Left ventricle myocardium inferior (tissue), 1 donor: ENCODE measurements around the gene LOXHD1. TPM values are rescaled to one million over a fixed set of nuclear protein-coding genes. Genes with fewer than 3 reads are reported as not detected.

Source experiments
- DNase-seq: peaks from one replicate; pipeline ENCODE4 v3.0.0-alpha.2; 2020
- H3K27ac ChIP-seq: fragments of 200-600 bp; replicated peaks from 2 replicates; pipeline ENCODE4 v1.8.0; 2021
- H3K27me3 ChIP-seq: fragments of 200-600 bp; 2 replicates; pipeline ENCODE4 v1.8.0; 2021; ENCODE audit warnings: low read depth
- H3K36me3 ChIP-seq: fragments of 200-600 bp; 2 replicates; pipeline ENCODE4 v1.8.0; 2021
- H3K4me1 ChIP-seq: fragments of 200-600 bp; 2 replicates; pipeline ENCODE4 v1.8.0; 2021
- H3K4me3 ChIP-seq: fragments of 200-600 bp; 2 replicates; pipeline ENCODE4 v1.8.0; 2021; ENCODE audit warnings: mild to moderate bottlenecking, moderate library complexity
- H3K9me3 ChIP-seq: fragments of 200-600 bp; replicated peaks from 2 replicates; pipeline ENCODE4 v1.8.0; 2021
- intact Hi-C: fragments of 100-400 bp; cut with micrococcal nuclease; formaldehyde crosslinking; loops from one replicate; pipeline ENCODE4 v1.11.0; 2022
- total RNA-seq: library from RNA; stranded (reverse); fragmentation: NEBNext Ultra II Directional; extraction: Animal tissue kit (Norgen Biotek cat#: 25700); gene quantifications from one replicate; pipeline ENCODE4 v1.2.1, GENCODE V29; 2021
- TF ChIP-seq, protein P1 (sequence below): fragments of 200-600 bp; IDR thresholded peaks from 2 replicates; pipeline ENCODE4 v1.8.0; 2021; ENCODE audit warnings: antibody characterized with exemption, mild to moderate bottlenecking, borderline replicate concordance
- donor health status: DM: no; HTN: yes; CAD: no; lungs with severe emphysema.

The LOXHD1 gene
- total RNA-seq, 1 donor from 2014 or later: 0.49 TPM

DNA sequence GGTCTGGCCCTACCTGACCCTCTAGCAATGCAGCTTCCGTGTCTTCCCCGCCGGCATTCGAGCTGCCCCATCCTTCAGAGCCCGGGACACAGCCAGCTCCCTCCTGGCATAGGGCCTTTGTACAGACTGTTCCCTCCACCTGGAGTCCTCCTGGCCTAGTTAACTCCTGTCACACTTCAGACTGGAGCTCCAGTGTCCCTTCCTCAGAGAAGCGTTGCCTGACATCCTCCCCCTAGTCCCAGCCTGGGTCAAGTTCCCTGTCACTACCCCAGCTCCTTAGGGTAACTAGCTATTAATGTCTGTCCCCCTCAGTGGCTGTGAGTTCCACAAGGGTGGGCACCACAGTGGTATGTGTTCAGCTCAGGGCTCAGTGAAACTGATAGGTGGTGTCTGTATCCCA lies 45.5 kb upstream of the LOXHD1 start:
- no peaks in the 10 kb centered on the region for H3K36me3 ChIP-seq
- H3K27ac ChIP-seq: no peak overlapping the region
- no peaks in the 10 kb centered on the region for H3K4me1 ChIP-seq
- no peaks in the 10 kb centered on the region for H3K9me3 ChIP-seq
- intact Hi-C loops: no loop called here
- no peak for DNase-seq
- no peak overlapping the region for H3K4me3 ChIP-seq
- H3K27me3 ChIP-seq: no peaks in the 10 kb centered on the region
- TF ChIP-seq, protein P1, sequence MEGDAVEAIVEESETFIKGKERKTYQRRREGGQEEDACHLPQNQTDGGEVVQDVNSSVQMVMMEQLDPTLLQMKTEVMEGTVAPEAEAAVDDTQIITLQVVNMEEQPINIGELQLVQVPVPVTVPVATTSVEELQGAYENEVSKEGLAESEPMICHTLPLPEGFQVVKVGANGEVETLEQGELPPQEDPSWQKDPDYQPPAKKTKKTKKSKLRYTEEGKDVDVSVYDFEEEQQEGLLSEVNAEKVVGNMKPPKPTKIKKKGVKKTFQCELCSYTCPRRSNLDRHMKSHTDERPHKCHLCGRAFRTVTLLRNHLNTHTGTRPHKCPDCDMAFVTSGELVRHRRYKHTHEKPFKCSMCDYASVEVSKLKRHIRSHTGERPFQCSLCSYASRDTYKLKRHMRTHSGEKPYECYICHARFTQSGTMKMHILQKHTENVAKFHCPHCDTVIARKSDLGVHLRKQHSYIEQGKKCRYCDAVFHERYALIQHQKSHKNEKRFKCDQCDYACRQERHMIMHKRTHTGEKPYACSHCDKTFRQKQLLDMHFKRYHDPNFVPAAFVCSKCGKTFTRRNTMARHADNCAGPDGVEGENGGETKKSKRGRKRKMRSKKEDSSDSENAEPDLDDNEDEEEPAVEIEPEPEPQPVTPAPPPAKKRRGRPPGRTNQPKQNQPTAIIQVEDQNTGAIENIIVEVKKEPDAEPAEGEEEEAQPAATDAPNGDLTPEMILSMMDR: no peak

DNA sequence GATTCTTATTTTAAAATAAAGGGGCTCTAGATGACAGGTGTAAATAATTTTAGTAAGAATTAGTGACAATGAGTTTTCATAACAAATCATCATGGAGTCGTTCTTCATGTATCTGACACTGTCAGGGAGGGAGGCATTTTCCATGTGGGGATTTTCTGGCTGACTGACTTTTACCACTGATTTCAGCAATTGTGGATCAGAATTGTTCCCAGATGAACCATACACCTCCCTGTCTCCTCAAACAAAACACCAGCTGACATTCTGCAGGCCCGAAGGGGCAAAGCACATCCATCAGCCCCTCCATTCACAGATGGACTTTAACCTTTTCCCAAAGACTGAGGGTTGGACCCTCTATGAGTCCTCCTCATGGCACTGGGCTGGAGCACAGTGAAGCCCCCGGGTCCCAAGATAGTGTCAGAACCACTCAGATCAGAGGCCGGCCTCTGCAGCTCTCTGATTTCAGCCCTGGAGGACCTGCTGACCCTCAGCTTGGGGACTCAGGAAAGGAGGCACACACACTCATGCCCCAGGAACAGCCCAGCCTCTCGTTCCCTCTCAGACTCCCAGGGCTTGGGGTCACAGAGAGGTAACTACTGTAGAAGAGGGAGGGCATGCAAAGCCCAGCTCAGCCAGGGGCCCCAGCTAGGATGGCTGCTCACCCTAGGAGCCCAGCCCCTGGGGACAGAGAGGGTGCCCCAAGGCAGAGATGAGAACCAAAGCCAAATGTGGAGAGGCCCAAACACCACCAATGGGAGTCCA lies 43.2 kb upstream of the LOXHD1 start:
- no peak for DNase-seq
- Histone ChIP-seq H3K36me3 (no peaks in the 10 kb centered on the region), H3K27me3 (no peaks in the 10 kb centered on the region), H3K9me3 (no peaks in the 10 kb centered on the region), H3K27ac (no peak overlapping the region), H3K4me1 (peaks cover 12% of the 10 kb centered on the region), H3K4me3 (no peak overlapping the region)
- TF ChIP-seq, protein P1: no peak
- intact Hi-C loops: no loop called here

DNA sequence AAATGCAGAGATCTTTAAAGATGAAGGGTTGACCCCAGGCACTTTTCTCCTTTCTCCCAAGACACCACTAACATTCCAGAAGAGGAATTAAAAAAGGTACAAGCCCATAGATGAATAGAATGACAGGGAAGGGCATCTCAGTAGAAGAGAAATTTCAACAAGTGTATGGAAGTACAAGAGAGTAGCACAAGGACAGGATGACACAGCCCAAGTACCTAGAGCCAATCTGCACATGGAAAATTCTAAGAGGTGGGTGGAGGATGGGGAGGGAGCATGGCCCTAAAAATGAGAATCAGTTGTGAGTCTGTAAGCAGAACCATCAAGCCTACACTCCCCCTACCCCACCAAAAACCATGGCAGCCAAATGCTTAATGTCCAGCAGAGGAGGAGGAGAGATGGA lies 39.7 kb upstream of the LOXHD1 start:
- DNase-seq: no peak
- TF ChIP-seq, protein P1: no peak
- Histone ChIP-seq H3K27ac (no peak overlapping the region), H3K9me3 (no peaks in the 10 kb centered on the region), H3K4me1 (peaks cover 12% of the 10 kb centered on the region), H3K36me3 (no peaks in the 10 kb centered on the region), H3K27me3 (no peaks in the 10 kb centered on the region), H3K4me3 (no peak overlapping the region)
- intact Hi-C loops: no loop called here

DNA sequence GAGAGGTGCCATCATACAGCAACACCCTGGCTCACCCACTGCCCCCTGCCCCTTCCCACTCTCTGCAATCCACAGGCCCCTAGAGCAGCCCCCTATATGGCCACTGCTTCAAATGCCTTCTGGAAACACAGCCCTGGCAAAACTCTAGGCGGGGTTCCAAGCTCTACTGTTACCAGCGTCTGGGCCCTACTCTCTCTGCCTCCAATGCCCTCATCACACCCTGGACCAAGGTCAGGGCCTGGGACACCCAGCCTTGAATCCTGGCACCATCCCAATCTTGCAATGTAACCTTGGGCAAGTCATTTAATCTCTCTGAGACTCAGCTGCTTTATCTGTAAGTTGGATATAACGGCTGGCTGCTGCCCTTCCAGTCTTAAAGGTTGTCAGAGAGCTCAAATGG lies 39.2 kb upstream of the LOXHD1 start:
- H3K4me3 ChIP-seq: no peak overlapping the region
- H3K36me3 ChIP-seq: no peaks in the 10 kb centered on the region
- H3K27me3 ChIP-seq: no peaks in the 10 kb centered on the region
- H3K9me3 ChIP-seq: no peaks in the 10 kb centered on the region
- H3K4me1 ChIP-seq: peaks cover 12% of the 10 kb centered on the region
- TF ChIP-seq, protein P1: no peak
- peak; percentile 33 for DNase-seq
- no peak overlapping the region for H3K27ac ChIP-seq
- intact Hi-C loops: no loop called here

DNA sequence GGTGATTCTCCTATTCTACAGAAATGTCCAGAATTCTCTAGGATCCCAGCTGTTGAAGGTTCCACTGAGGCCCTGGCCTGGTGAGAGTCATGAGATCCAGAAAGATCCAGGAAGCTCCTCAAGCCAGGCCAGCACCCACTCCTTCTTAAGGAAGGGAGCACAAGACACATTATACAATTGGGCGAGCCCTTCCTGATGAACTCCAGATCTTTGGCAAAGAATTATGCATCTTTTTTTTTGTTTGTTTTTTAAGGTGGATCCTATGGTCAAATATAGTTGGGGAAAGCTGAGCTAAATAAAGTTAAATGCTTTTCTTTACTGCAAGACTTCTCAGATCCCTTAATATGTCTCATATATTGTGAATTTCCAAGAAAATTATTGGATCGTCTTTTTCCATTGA lies 37.0 kb upstream of the LOXHD1 start:
- DNase-seq: no peak
- no peaks in the 10 kb centered on the region for H3K36me3 ChIP-seq
- peaks cover 12% of the 10 kb centered on the region for H3K4me1 ChIP-seq
- H3K4me3 ChIP-seq: no peak overlapping the region
- intact Hi-C loops: no loop called here
- H3K9me3 ChIP-seq: no peaks in the 10 kb centered on the region
- TF ChIP-seq, protein P1: no peak
- no peak overlapping the region for H3K27ac ChIP-seq
- no peaks in the 10 kb centered on the region for H3K27me3 ChIP-seq
